DND-41 (cell line): ENCODE measurements around the gene SIGLEC9.

Source experiments
- EZH2 ChIP-seq: IDR thresholded peaks from 3 replicates; pipeline ENCODE4 v1.6.1; 2012; ENCODE audit warnings: borderline replicate concordance, low read depth, mild to moderate bottlenecking, moderate library complexity, low read length, inconsistent platforms; ENCODE audit not compliant: severe bottlenecking
- TF ChIP-seq, protein P1 (sequence below): IDR thresholded peaks from 2 replicates; pipeline ENCODE4 v1.5.1; 2012; ENCODE audit warnings: borderline replicate concordance, low read length, moderate library complexity, mild to moderate bottlenecking; ENCODE audit not compliant: poor library complexity, severe bottlenecking; ENCODE audit errors: extremely low read depth

DNA sequence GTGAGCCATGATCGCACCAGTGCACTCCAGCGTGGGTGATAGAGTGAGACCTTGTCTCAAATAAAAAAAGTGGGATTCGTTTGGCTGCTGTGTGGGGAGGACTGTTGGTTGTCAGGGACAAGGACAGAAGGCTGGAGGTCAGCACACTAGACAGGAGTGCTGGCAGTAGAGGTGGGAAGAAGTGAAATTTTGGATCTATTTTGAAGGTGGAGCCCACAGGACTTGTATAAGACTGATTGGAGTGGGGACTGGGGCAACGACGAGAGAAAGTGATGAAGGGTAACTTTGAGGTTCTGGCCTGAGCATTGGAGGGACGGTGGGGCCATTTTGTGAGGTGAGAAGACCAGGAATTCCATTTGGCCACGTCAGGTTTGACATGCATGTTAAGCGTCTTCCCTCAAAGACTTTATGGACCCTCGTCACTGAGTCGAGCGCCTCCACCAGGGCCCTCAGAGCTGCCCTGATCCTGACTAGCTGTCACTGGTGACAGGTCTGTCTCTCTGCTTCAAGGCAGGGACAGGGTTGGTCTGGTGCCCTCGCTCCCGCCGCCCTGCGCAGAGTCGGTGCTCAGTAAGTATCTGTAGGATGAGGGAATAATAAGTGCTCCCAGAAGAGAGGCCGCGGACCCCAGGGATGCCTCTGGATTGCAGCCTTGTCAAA is 17.2 kb upstream of the SIGLEC9 start:
- TF ChIP-seq, protein P1, sequence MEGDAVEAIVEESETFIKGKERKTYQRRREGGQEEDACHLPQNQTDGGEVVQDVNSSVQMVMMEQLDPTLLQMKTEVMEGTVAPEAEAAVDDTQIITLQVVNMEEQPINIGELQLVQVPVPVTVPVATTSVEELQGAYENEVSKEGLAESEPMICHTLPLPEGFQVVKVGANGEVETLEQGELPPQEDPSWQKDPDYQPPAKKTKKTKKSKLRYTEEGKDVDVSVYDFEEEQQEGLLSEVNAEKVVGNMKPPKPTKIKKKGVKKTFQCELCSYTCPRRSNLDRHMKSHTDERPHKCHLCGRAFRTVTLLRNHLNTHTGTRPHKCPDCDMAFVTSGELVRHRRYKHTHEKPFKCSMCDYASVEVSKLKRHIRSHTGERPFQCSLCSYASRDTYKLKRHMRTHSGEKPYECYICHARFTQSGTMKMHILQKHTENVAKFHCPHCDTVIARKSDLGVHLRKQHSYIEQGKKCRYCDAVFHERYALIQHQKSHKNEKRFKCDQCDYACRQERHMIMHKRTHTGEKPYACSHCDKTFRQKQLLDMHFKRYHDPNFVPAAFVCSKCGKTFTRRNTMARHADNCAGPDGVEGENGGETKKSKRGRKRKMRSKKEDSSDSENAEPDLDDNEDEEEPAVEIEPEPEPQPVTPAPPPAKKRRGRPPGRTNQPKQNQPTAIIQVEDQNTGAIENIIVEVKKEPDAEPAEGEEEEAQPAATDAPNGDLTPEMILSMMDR, result no peak
- TF ChIP-seq EZH2, result no peak
